MCF 10A (cell line): ENCODE measurements around the gene SLC2A6. TPM values are rescaled to one million over a fixed set of nuclear protein-coding genes. Genes with fewer than 3 reads are reported as not detected.

Experiments used
- BruUV-seq: library from RNA; stranded (reverse); fragments of 400-500 nt; replicated peaks from 2 replicates; lab custom pipeline; 2021; lab: Mats Ljungman, UMichigan
- CTCF ChIA-PET: fragments of 300-600 bp; sonication (Branson Sonifier 250); formaldehyde crosslinking; extraction: SDS; loops from one replicate; lab custom pipeline; 2021; ENCODE audit warnings: antibody characterized with exemption, inconsistent platforms; lab: Yijun Ruan, JAX
- POLR2A ChIA-PET: fragments of 300-600, 350-650 bp; sonication (Branson Sonifier 250); formaldehyde crosslinking; extraction: SDS; loops from one replicate; lab custom pipeline; 2020; ENCODE audit warnings: antibody characterized with exemption, inconsistent platforms; lab: Yijun Ruan, JAX
- DNase-seq: peaks from one replicate; pipeline ENCODE4 v3.0.0-alpha.2; 2018; ENCODE audit not compliant: unreplicated experiment
- H3K27ac Mint-ChIP-seq: one replicate; pipeline ENCODE4 v1.8.0; 2022; ENCODE audit warnings: mild to moderate bottlenecking, low read depth, mixed read lengths; ENCODE audit not compliant: unreplicated experiment
- H3K27me3 Mint-ChIP-seq: one replicate; pipeline ENCODE4 v1.8.0; 2022; ENCODE audit warnings: mixed read lengths; ENCODE audit not compliant: insufficient read depth, unreplicated experiment
- H3K36me3 Mint-ChIP-seq: one replicate; pipeline ENCODE4 v1.8.0; 2022; ENCODE audit warnings: mild to moderate bottlenecking, moderate library complexity, mixed read lengths; ENCODE audit not compliant: insufficient read depth, unreplicated experiment
- H3K4me1 Mint-ChIP-seq: one replicate; pipeline ENCODE4 v1.8.0; 2022; ENCODE audit warnings: mixed read lengths; ENCODE audit not compliant: insufficient read depth, unreplicated experiment
- H3K4me3 Mint-ChIP-seq: one replicate; pipeline ENCODE4 v1.8.0; 2022; ENCODE audit warnings: mild to moderate bottlenecking, moderate library complexity, mixed read lengths; ENCODE audit not compliant: unreplicated experiment
- H3K9me3 Mint-ChIP-seq: one replicate; pipeline ENCODE4 v1.8.0; 2022; ENCODE audit warnings: mixed read lengths; ENCODE audit not compliant: unreplicated experiment
- CTCF ChIP-seq: fragments of 200-600 bp; IDR thresholded peaks from one replicate; pipeline ENCODE4 v1.8.0; 2022; ENCODE audit warnings: antibody characterized with exemption, mild to moderate bottlenecking; ENCODE audit not compliant: unreplicated experiment
- intact Hi-C: fragments of 100-400 bp; cut with micrococcal nuclease; formaldehyde crosslinking; loops from 2 replicates; pipeline ENCODE4 v1.14.1; 2022
- total RNA-seq: library from RNA; stranded (reverse); gene quantifications from 2 replicates; pipeline ENCODE4 v1.2.3, GENCODE V29; 2022

SLC2A6 gene
- total RNA-seq, 1 experiment from 2014 or later = 0.42 TPM

GRCh38 chr9:133489253-133490190 lies 10.6 kb upstream of the SLC2A6 start:
- CTCF ChIA-PET = interaction anchor here (0.7 to 1.0 kb wide), 4 partner anchors 10 to 376 kb away, joined by 3 to 5 read pairs (median 3); no protein-coding TSS in a partner anchor
- intact Hi-C loops = no loop called here

GRCh38 chr9:133488686-133489252 lies 9.9 kb upstream of the SLC2A6 start:
- BruUV-seq = no TSS peak
- no peak for DNase-seq
- Mint-ChIP-seq H3K4me3 (no peak overlapping the region), H3K9me3 (no peaks in the 10 kb centered on the region), H3K36me3 (no peaks in the 10 kb centered on the region), H3K4me1 (no peaks in the 10 kb centered on the region), H3K27ac (no peak overlapping the region), H3K27me3 (peaks cover 17% of the 10 kb centered on the region)
- ChIA-PET CTCF (interaction anchor here (0.6 to 1.0 kb wide), 5 partner anchors 10 to 515 kb away, joined by 3 to 5 read pairs (median 3); no protein-coding TSS in a partner anchor), POLR2A (no interaction called here)
- TF ChIP-seq CTCF = no peak
- intact Hi-C loops = no loop called here

More at GRCh38 chr9:133489253-133490190, 10.6 kb upstream of the SLC2A6 start:
- POLR2A ChIA-PET = interaction anchor here (0.6 kb wide), 1 partner anchor 42 kb away, joined by 3 read pairs; no protein-coding TSS in a partner anchor
- no peak for TF ChIP-seq CTCF
- no peak overlapping the region for H3K27ac Mint-ChIP-seq
- no peak for DNase-seq
- H3K4me1 Mint-ChIP-seq = no peaks in the 10 kb centered on the region
- no peaks in the 10 kb centered on the region for H3K36me3 Mint-ChIP-seq
- BruUV-seq = no TSS peak
- H3K9me3 Mint-ChIP-seq = no peaks in the 10 kb centered on the region
- H3K27me3 Mint-ChIP-seq = peaks cover 21% of the 10 kb centered on the region
- H3K4me3 Mint-ChIP-seq = no peak overlapping the region

- POLR2A ChIA-PET = interaction anchor here (0.6 kb wide), 1 partner anchor 354 kb away, joined by 3 read pairs; no protein-coding TSS in a partner anchor
- Mint-ChIP-seq H3K4me3 (no peak overlapping the region), H3K27me3 (peaks cover 10% of the 10 kb centered on the region), H3K27ac (no peak overlapping the region), H3K9me3 (no peaks in the 10 kb centered on the region), H3K4me1 (no peaks in the 10 kb centered on the region), H3K36me3 (no peaks in the 10 kb centered on the region)
- no peak for DNase-seq
- intact Hi-C loops = no loop called here
- TF ChIP-seq CTCF = no peak
- no TSS peak for BruUV-seq
- CTCF ChIA-PET = interaction anchor here (0.6 to 1.8 kb wide), 15 partner anchors 16 to 1629 kb away, joined by 3 to 16 read pairs (median 3); partner anchors contain the start of gene CACFD1
These were observed 8.4 kb upstream of the SLC2A6 start for GRCh38 chr9:133487331-133487725.
